ENCODE results near the gene HBM. TPM values are rescaled to one million over a fixed set of nuclear protein-coding genes. Genes with fewer than 3 reads are reported as not detected.
"Not testable (repeated sequence)": the region's sequence is repeated elsewhere in the genome, so short reads cannot be mapped to it uniquely, and the experiment has no call there.

HBM gene
- polyA plus RNA-seq, 1 donor: 11.9 TPM

DNA sequence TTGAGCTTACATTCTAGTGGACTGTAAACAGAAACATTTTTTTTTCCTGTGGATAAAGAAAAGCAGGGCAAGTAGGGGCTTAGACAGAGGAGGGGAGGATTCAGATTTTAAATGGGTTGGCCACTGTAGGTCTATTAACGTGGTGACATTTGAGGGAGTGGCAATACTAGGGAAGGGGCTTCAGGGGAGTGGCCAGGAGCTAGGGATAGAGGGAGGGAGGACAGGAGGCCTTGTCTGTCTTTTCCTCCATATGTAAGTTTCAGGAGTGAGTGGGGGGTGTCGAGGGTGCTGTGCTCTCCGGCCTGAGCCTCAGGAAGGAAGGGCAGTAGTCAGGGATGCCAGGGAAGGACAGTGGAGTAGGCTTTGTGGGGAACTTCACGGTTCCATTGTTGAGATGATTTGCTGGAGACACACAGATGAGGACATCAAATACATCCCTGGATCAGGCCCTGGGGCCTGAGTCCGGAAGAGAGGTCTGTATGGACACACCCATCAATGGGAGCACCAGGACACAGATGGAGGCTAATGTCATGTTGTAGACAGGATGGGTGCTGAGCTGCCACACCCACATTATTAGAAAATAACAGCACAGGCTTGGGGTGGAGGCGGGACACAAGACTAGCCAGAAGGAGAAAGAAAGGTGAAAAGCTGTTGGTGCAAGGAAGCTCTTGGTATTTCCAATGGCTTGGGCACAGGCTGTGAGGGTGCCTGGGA is 6.5 kb upstream of the HBM start:
- H3K27me3 ChIP-seq (ENCODE audit: control insufficient read depth, insufficient read depth, low read length): peaks cover 52% of the 10 kb centered on the region
- no peaks in the 10 kb centered on the region for H3K36me3 ChIP-seq (ENCODE audit: control insufficient read depth, insufficient read depth, low read length)
- H3K9me3 ChIP-seq (ENCODE audit: control insufficient read depth, low read depth, low read length): peaks cover 2% of the 10 kb centered on the region
- H3K27ac ChIP-seq (ENCODE audit: low read length): no peak overlapping the region
- H3K4me3 ChIP-seq (ENCODE audit: low read length): no peak overlapping the region
- no peak for DNase-seq
- WGBS (ENCODE audit: insufficient coverage, low lambda C conversion rate): no CpG with 5 or more reads among the region's 6 CpGs
- H3K4me1 ChIP-seq (ENCODE audit: control insufficient read depth, insufficient read depth, low read length): peaks cover 6% of the 10 kb centered on the region

DNA sequence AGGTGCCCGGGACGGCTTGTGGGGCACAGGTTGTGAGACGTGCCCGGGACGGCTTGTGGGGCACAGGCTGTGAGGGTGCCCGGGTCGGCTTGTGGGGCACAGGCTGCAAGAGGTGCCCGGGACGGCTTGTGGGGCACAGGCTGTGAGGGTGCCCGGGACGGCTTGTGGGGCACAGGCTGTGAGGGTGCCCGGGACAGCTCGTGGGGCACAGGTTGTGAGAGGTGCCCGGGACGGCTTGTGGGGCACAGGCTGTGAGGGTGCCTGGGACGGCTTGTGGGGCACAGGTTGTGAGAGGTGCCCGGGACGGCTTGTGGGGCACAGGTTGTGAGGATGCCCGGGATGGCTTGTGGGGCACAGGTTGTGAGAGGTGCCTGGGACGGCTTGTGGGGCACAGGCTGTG is 5.5 kb upstream of the HBM start:
- not testable (repeated sequence) for H3K4me3 ChIP-seq (ENCODE audit: low read length); H3K36me3 ChIP-seq (ENCODE audit: control insufficient read depth, insufficient read depth, low read length); DNase-seq; H3K4me1 ChIP-seq (ENCODE audit: control insufficient read depth, insufficient read depth, low read length); H3K27ac ChIP-seq (ENCODE audit: low read length); H3K9me3 ChIP-seq (ENCODE audit: control insufficient read depth, low read depth, low read length)
- WGBS (ENCODE audit: insufficient coverage, low lambda C conversion rate): no CpG with 5 or more reads among the region's 20 CpGs
- H3K27me3 ChIP-seq (ENCODE audit: control insufficient read depth, insufficient read depth, low read length): peaks cover 47% of the 10 kb centered on the region

DNA sequence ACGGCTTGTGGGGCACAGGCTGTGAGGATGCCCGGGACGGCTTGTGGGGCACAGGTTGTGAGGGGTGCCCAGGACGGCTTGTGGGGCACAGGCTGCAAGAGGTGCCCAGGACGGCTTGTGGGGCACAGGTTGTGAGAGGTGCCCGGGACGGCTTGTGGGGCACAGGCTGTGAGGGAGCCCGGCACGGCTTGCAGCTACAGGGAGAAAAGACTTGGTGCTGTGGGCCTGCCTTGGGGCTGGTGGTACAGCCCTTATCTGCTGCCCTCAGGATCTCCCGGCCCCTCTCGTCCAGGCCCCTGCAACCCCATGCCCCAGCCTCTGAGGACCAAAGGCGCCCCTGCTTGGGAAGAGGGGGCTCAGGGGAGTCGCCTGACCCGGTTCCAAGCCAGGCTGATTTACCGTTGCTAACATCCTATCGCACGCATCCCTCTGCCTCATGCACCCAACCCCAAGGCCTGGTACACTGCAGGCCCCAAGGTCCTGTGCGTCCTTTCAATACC is 5.0 kb upstream of the HBM start:
- Histone ChIP-seq H3K27ac (ENCODE audit: low read length) (no peak overlapping the region), H3K4me3 (ENCODE audit: low read length) (no peak overlapping the region), H3K27me3 (ENCODE audit: control insufficient read depth, insufficient read depth, low read length) (peaks cover 51% of the 10 kb centered on the region), H3K9me3 (ENCODE audit: control insufficient read depth, low read depth, low read length) (peaks cover 6% of the 10 kb centered on the region), H3K4me1 (ENCODE audit: control insufficient read depth, insufficient read depth, low read length) (peaks cover 7% of the 10 kb centered on the region), H3K36me3 (ENCODE audit: control insufficient read depth, insufficient read depth, low read length) (no peaks in the 10 kb centered on the region)
- DNase-seq: no peak
- WGBS (ENCODE audit: insufficient coverage, low lambda C conversion rate): no CpG with 5 or more reads among the region's 18 CpGs

DNA sequence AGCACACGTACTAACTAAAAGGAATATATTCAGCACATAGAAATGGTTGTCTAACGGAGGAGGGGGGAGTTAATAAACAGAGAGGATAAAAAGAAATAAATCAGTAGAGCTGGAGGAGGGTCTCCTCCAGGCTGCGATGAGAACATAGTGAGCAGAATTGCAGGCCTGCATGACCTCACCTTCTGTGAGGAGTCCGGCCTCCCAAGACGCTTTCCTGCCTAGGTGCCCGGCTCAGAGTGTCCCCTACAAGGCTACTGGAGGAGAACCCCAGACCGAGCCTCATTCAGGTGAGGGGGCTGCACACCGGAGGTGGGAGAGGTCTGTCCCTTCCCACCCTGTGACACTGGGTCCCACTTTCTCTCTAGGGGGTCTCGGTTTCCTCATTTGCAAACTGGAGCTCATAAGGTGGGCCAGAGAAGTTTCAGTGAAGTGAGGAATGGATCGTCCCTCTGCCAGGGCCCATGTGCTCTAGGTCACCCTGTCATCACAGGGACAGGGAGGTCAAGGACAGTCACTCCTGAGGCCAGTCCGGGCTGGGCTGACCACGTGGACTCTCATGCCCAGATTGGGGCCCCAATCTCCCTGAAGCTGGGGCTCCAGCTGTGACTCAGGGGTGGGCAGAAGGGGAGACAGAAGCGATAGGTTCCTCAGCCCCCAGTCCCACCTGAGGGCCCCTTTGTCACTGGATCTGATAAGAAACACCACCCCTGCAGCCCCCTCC is 3.3 kb upstream of the HBM start:
- no peaks in the 10 kb centered on the region for H3K36me3 ChIP-seq (ENCODE audit: control insufficient read depth, insufficient read depth, low read length)
- peaks cover 10% of the 10 kb centered on the region for H3K9me3 ChIP-seq (ENCODE audit: control insufficient read depth, low read depth, low read length)
- H3K27me3 ChIP-seq (ENCODE audit: control insufficient read depth, insufficient read depth, low read length): peaks cover 55% of the 10 kb centered on the region
- H3K27ac ChIP-seq (ENCODE audit: low read length): no peak overlapping the region
- peaks cover 7% of the 10 kb centered on the region for H3K4me1 ChIP-seq (ENCODE audit: control insufficient read depth, insufficient read depth, low read length)
- no peak overlapping the region for H3K4me3 ChIP-seq (ENCODE audit: low read length)
- DNase-seq: no peak
- WGBS (ENCODE audit: insufficient coverage, low lambda C conversion rate): 92% methylated on average over 2 of the region's 13 CpGs

GRCh38 chr16:163139-163538 is 2.6 kb upstream of the HBM start:
- not testable (repeated sequence) for H3K27ac ChIP-seq (ENCODE audit: low read length); H3K4me1 ChIP-seq (ENCODE audit: control insufficient read depth, insufficient read depth, low read length); H3K4me3 ChIP-seq (ENCODE audit: low read length); H3K36me3 ChIP-seq (ENCODE audit: control insufficient read depth, insufficient read depth, low read length); DNase-seq
- Histone ChIP-seq H3K27me3 (ENCODE audit: control insufficient read depth, insufficient read depth, low read length) (peaks cover 61% of the 10 kb centered on the region), H3K9me3 (ENCODE audit: control insufficient read depth, low read depth, low read length) (peaks cover 10% of the 10 kb centered on the region)
- WGBS (ENCODE audit: insufficient coverage, low lambda C conversion rate): no CpG with 5 or more reads among the region's 10 CpGs

- H3K36me3 ChIP-seq (ENCODE audit: control insufficient read depth, insufficient read depth, low read length); H3K27ac ChIP-seq (ENCODE audit: low read length); H3K4me3 ChIP-seq (ENCODE audit: low read length); DNase-seq; H3K4me1 ChIP-seq (ENCODE audit: control insufficient read depth, insufficient read depth, low read length): not testable (repeated sequence)
- no CpG with 5 or more reads among the region's 3 CpGs for WGBS (ENCODE audit: insufficient coverage, low lambda C conversion rate)
- Histone ChIP-seq H3K27me3 (ENCODE audit: control insufficient read depth, insufficient read depth, low read length) (peaks cover 62% of the 10 kb centered on the region), H3K9me3 (ENCODE audit: control insufficient read depth, low read depth, low read length) (peaks cover 10% of the 10 kb centered on the region)
Observed at GRCh38 chr16:163696-164095, 2.1 kb upstream of the HBM start.

GRCh38 chr16:164134-164823 is 1.5 kb upstream of the HBM start:
- not testable (repeated sequence) for H3K36me3 ChIP-seq (ENCODE audit: control insufficient read depth, insufficient read depth, low read length); H3K4me1 ChIP-seq (ENCODE audit: control insufficient read depth, insufficient read depth, low read length); H3K27ac ChIP-seq (ENCODE audit: low read length); H3K4me3 ChIP-seq (ENCODE audit: low read length); DNase-seq
- WGBS (ENCODE audit: insufficient coverage, low lambda C conversion rate): no CpG with 5 or more reads among the region's 80 CpGs
- Histone ChIP-seq H3K9me3 (ENCODE audit: control insufficient read depth, low read depth, low read length) (peaks cover 10% of the 10 kb centered on the region), H3K27me3 (ENCODE audit: control insufficient read depth, insufficient read depth, low read length) (peaks cover 68% of the 10 kb centered on the region)

- no peak overlapping the region for H3K27ac ChIP-seq (ENCODE audit: low read length)
- H3K4me3 ChIP-seq (ENCODE audit: low read length): no peak overlapping the region
- H3K4me1 ChIP-seq (ENCODE audit: control insufficient read depth, insufficient read depth, low read length): peaks cover 7% of the 10 kb centered on the region
- no peak for DNase-seq
- no peaks in the 10 kb centered on the region for H3K36me3 ChIP-seq (ENCODE audit: control insufficient read depth, insufficient read depth, low read length)
- peaks cover 10% of the 10 kb centered on the region for H3K9me3 ChIP-seq (ENCODE audit: control insufficient read depth, low read depth, low read length)
- H3K27me3 ChIP-seq (ENCODE audit: control insufficient read depth, insufficient read depth, low read length): peaks cover 67% of the 10 kb centered on the region
- WGBS (ENCODE audit: insufficient coverage, low lambda C conversion rate): no CpG with 5 or more reads among the region's 77 CpGs
Observed at GRCh38 chr16:164827-165538, 795 bp upstream of the HBM start.

- Histone ChIP-seq H3K4me3 (ENCODE audit: low read length) (no peak overlapping the region), H3K36me3 (ENCODE audit: control insufficient read depth, insufficient read depth, low read length) (no peaks in the 10 kb centered on the region), H3K27me3 (ENCODE audit: control insufficient read depth, insufficient read depth, low read length) (peaks cover 73% of the 10 kb centered on the region)
Observed at GRCh38 chr16:166375-167121, 770 bp downstream of the HBM start.

More at GRCh38 chr16:166375-167121, 770 bp downstream of the HBM start:
- no peak for DNase-seq
- H3K9me3 ChIP-seq (ENCODE audit: control insufficient read depth, low read depth, low read length): peaks cover 10% of the 10 kb centered on the region
- H3K4me1 ChIP-seq (ENCODE audit: control insufficient read depth, insufficient read depth, low read length): peaks cover 7% of the 10 kb centered on the region
- no CpG with 5 or more reads among the region's 45 CpGs for WGBS (ENCODE audit: insufficient coverage, low lambda C conversion rate)
- H3K27ac ChIP-seq (ENCODE audit: low read length): no peak overlapping the region
